HG03558 (cell line): ENCODE measurements around the gene PRKCH.

Experiments
- ATAC-seq: cut with Tn5 transposase; IDR thresholded peaks from one replicate; pipeline ENCODE4 v1.9.1; 2021; ENCODE audit warnings: moderate number of reproducible peaks; ENCODE audit not compliant: unreplicated experiment; ENCODE audit errors: extremely low read depth

PRKCH gene

DNA sequence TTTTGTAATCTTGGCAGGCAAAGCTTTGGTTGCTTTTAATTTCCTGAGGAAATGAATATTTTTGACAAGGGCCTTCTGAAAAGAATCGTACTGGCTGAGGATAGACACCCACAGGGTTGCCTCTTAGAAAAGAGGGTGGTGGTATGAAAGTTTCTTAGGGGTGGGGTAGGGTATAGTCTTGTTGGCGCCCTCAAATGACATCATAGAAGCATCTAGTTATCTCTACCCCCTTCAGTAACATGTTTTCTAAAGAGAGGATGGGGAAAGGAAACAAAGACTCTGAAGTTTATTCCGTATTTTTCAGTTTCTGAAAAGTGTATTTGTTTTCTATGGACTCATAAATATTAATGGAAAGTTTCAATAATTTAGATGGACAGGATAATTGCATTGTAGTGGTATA lies 13.7 kb downstream of the PRKCH start:
- ATAC-seq = no peak

DNA sequence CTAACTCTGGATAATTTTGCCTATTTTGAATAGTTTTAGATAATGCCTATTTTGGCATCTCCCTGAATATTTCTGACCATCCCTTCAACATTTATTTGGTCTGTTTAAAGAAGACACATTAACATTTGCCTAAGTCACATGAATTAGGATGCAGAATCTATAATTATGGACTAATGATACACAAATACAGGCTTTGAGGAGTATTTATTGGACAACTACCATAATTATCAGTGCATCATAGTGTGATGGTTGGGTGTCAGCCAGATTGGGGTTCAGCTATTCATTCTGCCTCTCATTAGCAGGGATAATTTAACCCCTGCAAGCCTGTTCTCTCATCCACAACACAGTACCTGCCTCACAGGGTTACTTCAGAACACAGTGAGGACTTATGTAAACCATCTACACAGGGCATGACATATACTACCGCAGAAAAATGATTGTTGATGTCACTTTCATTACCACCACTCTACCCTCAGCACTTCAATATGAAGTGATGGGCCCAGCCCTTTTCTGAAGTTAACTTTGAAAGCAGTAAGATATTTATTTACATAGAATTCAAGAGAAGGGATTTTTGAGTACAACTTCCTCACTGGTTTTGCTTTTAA lies 14.4 kb downstream of the PRKCH start:
- no peak for ATAC-seq

DNA sequence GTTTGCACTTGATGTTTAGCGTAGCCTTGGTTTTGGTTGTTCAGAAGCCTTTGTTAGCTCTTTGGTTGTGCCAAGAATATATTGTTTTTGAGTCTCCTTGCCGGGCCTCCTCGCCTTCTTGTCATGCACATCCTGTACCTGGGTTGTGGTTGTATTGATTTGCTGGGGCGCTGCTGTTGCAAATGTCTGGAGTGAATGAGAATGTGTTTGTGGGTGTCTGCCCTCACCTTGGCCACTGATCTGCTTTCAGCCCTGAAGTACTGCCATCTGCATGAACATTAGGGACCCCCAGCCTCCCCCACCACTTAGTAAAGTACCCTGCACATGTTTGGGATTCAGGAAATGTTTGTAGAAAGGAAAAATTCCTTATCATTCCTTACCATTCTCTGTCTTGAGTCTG lies 16.5 kb downstream of the PRKCH start:
- no peak for ATAC-seq

- no peak for ATAC-seq
Measured at GRCh38 chr14:61338457-61338856, 17.1 kb downstream of the PRKCH start.

GRCh38 chr14:61341275-61342206 lies 20.2 kb downstream of the PRKCH start:
- ATAC-seq = no peak

DNA sequence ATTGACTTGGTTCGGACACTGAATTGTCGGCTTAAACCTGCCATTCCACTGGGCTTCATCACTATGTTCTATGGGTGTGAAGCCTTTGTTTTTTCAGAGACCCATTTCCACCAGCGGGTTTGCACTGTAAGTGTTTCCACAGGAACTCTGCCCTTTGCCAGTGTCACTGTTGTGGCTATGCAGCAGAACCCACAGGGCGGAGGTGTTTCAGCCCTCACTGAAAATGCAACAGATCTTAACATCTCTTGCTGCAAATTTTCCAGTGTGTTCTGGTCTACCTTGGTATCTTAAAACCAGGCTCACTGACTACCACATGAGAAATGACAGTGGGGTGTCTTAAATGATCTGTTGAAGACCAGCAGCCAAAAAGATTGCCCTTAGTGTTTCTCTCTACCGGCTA lies 21.1 kb downstream of the PRKCH start:
- ATAC-seq = no peak

- no peak for ATAC-seq
Measured at GRCh38 chr14:61342932-61343331, 21.6 kb downstream of the PRKCH start.

- no peak for ATAC-seq
Measured at GRCh38 chr14:61343471-61343870, 22.1 kb downstream of the PRKCH start.

DNA sequence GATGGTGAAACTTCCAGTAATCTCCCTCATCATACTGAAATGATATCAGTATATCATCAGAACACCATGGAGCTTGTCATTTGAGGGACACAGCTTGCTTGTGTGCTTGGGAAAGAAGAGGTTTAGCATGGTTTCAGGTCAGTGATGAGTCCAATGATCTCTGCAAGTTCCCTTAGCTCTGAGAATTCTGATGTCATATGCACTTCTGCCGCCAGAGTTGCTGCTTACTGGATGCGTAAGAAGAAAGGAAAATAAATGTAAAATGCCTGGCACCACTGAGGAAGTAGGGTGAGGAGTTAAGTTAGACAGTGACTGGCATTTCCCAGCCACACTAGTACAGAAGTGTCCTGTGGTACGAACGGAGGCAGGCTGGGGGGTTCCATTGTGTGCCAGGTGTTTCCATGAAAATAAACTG lies 22.6 kb downstream of the PRKCH start:
- no peak for ATAC-seq

- no peak for ATAC-seq
Measured at GRCh38 chr14:61344437-61345150, 23.2 kb downstream of the PRKCH start.

DNA sequence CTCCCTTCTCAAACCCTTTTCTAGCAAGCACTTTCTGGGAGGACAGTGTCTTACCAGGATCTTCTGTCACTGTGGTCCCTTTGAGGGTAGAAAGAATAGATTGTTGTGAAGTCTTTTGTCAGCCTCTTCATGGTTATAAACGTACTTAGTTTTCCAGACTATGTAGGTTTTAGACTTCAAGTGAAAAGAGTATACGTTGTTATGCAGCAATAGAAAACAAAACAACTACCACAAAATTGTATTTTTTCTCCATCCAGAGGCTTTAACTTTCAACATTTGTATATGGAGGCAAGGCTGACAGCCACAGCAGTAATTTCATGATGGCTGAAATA lies 23.7 kb downstream of the PRKCH start:
- ATAC-seq = no peak

GRCh38 chr14:61346221-61346620 lies 24.8 kb downstream of the PRKCH start:
- no peak for ATAC-seq

DNA sequence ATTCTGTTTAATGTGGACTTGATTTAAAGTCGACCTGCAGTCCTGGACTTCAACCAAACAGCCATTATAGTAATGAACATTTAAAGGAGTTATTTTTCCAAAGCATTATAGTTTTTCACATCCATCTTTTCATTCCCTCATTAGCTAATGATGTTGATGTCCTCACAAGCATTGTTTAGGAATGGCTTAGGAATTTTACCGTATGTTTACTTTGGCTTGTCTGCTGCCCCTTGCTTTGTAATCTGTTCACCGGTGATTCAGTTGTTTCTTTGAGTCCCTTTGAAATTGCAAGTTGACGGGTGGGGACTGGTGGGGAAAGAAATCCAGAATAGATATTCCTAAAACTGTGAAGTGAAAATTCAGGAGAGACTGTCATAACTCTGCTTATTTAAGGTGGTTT lies 25.4 kb downstream of the PRKCH start:
- no peak for ATAC-seq

- no peak for ATAC-seq
Measured at GRCh38 chr14:61347826-61348443, 26.6 kb downstream of the PRKCH start.

DNA sequence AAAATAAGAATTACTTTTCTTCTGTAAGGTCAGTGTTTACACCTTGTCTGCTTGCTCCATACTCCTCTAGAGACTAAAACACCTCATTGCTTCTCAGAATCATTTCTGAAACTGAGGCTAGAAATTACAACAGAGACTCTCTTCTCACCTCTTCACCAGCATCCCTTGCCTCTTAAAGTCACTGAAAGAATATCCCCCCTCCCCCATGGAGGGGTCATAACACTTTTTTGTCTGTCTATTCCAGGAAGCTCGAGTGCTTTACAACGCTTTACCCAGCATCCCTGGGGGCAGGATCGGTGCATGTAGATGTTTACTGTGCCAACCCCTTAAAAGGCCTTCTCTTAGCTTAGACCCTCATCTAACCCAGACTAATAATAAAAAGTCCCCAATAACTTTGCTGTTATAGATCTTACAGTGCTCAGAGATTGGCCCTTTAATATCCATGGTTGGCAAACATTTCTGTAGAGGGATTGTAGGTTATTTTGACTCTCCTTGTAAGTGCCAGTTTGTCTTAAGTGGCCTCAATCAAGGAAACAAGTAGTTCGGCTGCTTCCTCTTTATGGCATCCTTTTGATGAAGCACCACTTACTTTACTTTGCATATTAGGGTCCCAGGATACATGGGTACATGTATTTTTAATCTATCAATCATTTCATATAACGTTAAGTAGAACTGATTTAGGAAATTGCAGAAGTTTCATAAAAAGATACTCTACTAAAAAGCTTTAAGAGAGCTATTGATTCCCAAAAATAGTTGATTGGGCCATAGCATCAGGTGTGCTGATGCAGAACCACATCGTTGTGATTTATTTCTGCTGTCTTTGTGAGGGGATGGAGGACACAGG lies 29.3 kb downstream of the PRKCH start:
- ATAC-seq = no peak

DNA sequence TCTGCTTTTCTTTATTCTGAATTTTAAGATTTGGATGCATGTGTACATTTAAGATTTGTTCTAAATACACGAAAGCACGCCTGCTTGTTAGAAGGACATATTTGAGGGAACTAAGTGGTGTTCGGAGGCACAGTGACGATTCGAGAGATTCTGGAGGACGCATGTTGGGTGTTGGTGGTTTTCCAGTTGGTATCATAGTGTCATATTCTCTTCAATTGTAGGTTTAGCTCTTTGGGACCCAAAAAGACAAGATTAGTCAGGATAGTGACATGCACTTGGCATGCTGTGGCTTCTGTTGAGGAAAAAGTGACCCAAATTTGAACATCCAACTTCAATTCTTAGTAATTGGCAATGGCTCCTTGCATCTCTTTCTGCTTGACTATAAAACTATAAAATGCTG lies 30.1 kb downstream of the PRKCH start:
- no peak for ATAC-seq

DNA sequence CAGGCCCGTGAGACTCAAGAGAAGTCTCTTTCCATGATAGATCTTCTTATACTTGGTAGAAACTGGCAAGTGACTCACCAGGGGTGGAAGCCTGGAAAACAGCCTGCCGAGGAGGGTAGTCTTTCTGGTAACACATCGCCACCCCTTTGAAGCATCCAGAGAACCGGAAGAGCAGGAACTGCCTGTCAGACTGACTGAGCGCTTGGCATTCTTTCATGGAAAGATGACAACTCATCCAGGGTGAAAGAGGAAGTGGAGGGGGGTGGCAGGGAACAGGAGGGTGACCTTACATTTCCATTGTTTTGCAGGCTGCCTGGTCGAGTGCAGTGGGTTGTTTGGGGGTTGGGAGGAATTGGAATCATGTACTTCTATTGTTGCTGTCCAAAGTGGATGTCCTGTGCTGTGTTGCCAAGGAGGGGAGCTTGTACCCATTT lies 34.5 kb downstream of the PRKCH start:
- no peak for ATAC-seq

GRCh38 chr14:61357123-61357522 lies 35.7 kb downstream of the PRKCH start:
- ATAC-seq = no peak

GRCh38 chr14:61358554-61359226 lies 37.3 kb downstream of the PRKCH start:
- ATAC-seq = no peak
